ENCODE data around the gene RGL2.
A peak's percentile ranks its signal among the peaks of the same experiment; 100 is the strongest.

RGL2 gene

DNA sequence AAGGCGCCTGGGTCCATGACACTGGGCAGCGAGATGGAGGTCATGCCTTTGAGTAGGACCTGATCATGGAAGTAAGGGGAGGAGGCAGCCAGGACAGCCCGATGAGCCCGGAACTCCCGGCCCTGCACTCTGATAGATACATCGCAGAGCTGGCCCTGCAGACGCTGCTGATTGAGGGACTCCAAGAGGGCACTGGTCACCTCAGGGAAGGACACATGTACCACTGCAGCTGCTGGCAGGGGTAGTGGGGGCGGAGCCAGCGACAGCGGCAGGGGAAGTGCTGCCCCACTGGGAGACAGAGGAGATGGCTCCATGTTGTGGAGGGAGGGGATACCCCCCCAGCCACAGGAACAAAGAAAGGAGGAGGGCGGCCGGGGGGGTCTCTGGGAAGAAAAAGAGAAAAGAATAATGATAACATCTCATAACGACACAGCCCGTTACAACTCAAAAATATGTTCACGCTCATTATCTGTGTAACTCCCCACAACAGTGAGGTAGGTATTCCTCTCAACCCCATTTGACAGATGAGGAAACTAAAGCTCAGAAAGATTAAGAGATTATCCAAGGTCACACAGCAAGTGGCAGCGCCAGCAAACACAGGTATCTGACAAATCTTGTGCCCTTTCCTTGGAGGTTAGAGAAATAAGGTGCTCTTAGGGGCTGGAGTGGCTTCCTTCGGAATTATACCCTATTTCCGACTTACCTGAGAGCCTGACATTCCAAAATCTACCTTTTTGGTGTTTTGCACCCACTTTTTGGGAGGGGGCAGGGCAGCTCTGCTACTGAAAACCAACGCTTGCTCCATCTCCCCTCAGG, 18.1 kb upstream of the RGL2 start:
- no peak for DNase-seq

DNA sequence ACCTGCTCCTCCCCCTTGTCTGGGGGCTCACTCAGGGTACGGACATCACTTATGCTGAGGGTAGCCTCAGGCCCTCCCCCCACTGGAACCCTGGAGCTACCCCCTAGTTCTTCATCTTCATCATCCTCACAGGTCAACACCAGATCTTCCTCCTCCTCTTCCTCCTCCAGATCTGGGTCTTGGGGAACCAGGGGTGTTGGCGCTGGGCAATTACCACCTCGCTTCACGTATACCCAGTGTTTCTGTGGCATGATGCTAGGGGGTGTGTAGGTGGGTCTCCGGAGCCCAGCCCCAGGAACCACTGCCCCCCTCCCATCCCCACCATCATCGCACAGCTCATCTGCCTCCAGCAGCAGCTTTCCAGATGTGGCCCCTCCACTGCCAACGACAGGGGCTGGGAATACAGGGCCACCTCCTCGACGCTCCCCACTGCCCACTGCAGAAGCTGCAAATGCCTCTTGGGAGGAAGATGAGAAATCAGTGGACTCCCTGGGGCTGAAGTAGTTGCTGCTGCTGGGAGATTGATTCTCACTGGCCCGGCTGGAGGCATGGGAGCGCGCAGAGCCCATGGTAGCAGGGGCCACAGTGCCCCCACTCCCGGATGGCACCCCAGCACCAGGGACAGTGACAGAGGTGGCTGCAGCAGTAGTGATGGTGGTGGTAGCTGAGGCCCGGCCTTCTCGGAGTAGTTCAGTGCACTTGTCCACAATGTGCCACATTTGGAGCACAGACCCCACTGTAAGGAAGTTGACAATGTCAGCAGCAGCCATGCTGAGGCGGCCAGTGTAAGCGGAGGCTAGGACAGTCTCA, 17.3 kb upstream of the RGL2 start:
- no peak for DNase-seq

DNA sequence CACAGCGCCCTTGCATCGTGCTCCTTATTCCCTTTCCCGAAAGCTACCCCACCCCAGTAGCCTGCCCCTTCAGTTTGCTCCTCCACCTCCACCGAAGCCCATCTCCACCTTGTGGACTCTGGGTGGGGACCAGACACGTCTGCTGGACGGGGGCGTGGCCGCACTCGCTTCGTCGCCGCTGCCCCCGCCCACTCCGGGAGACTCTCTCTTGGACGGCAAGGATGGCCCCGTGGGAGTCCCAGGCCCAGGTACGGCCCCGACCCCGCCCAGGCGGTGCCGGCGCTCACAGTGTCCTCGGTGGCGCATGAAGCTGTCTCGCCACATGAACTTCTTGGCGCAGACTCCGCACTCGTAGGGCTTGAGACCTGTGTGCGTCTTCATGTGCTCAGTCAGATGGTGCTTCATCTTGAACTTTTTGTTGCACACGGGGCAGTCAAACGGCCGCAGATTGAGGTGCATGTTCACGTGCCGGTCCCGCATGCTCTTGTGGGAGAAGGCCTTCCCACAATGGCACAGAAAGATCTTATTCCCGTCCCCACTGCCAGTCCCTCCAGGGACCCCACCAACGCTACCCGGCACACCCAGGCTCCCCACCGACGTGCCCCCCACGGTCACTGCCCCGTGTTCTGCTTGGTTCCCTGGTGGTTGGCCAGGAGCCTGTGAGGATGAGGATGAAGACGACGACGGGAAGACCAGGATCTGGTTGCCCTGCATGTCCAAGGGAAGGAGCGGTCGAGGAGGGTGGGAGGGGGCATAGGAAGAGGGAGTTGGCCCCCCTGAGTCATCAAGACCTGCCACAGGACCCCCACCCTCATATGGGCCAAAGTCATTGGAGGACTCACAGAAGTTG, 16.4 kb upstream of the RGL2 start:
- DNase-seq: no peak

DNA sequence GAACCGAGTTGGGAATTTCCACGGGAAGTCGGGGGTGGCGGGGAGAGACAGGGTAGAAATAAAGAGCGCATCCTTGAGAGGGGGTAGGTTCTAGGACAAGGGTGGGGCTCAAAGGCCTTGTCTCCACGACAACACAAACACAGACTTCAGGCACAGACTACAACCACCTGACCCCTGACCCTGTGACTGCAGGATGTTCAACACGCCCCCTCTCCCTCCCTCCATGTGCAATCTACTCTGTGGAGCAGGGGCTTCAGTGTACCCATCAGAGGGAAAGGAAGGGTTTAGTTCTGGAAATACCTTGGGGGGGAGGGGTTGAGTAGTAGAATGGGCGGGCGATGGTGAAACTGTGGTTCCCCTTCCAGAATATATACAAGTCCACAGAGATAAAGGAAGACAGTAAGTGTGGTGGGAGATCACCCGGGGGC, 15.8 kb upstream of the RGL2 start:
- peak; percentile 39 for DNase-seq

DNA sequence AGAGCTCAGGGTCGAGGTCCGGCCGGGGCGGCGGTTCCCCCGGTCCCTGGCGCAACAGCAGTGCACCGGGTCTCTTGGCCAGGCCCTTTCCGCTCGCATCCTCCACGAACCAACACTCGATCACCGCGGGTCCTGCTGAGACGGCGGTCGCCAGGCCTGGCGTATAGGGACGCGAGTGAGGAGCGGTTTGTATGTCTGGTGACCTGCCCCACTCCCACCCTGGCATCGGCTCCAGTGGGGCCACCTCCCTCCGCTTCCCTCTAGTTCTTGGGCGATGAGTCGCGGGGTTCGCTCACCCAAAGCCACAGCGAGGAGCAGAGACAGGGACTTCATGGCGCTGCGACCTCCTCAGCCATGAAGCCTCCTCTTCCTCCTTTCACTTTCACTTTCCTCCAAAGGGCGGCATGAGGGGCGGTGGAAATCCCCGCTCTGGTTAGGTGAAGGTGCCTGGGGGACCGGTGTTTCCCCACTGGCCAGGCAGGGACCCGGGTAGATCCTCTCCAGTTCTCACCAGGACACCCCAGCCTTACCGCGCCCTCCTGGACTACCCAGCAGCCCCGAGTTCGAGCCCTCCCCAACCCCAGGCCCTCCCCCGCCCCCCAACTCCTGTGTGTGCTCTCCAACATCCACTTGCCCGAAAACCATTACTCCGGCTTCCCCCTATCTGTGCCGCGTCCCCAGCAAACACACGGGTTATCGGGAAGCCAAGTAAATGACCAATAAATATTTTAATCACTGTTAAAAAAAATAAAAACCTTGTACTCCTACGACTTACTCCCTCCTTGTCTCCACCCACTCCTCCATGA, 15.2 kb upstream of the RGL2 start, which contains the start of gene TAPBP:
Gene TAPBP (minus strand): TSS at position 370 of the 806 bp plus-strand sequence. CDS start 37 bp downstream, at position 333.
- DNase-seq: peak; percentile 39

DNA sequence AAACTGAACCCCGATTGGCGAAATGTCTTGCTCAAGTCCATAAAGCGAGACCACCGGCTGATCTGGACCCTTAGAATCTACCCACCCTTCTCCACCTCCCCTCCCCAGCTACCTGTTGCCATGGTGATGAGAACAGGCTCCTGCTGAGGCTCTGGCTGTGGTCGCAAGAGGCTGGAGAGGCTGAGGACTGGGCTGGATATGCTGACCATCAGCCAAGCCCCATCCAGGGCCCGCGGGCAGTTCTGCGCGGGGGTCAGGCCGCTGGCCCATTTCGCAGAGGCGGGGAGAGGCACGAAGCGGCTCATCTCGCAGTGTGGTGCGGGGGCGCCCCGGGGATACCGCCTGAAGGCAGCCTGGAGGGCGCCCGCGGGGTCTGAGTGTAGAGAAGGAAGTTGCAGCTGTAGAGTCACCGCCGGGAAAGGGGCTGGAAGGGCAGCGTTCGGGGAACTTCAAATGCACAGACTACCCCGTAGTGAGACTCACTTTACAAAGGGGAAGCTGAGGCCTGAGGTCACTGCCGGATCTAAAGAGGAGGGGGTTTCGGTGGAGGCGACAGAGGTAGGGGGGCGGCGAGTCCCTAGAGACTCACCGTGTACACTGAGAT, 14.5 kb upstream of the RGL2 start:
- peak; percentile 47 for DNase-seq

DNA sequence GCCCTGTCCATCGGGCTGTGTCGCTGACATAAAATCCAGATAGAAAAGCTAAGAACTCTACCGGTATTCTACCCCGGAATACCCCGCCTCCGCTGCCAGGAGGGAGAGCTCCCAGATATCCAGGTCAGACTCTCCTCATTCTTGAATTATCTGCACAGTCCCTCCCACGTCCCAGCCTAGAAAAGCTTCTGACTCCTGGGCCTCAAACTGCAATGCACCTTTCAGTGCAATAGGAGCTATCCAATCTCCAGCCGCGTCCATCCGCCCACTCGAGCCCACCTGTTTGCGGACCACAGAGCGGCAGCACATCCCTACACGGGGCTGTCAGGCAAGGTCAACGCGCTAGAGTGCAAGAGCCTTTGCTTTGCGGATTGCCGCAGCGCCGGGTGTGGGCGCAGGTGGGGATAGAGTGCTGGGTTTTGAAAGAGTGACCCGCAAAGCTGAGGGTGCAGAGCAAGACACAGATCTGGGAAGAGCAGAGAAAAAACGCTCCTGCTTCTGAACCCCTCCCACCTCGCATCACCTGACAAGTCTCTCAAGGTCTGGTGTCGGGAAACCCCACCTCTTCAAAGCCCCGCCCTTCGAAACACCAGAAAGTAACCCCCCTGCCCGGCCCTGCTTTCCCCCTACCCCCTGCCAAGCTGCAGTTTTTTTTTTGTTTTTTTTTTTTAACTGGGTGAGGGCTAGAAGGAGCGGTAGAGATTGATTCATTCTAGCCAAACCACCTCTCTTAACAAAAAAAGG, 13.8 kb upstream of the RGL2 start:
- peak; percentile 93 for DNase-seq

DNA sequence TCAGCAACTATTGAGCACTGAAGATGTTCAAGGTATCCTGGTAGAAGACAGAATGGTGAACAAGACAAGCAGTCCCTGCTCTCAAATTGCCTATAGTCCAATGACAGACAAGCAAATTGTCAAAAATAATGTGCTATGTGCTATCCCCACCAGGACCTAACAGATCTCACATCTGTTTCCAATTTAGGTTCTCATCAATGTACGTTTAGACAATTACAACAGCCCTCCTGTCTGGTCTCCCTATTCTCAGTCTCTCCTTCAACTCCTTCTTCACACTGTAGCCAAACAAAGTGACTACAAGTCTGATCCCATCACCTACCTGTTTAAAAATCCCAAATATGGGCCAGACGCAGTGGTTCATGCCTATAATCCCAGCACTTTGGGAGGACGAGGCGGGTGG, 7.6 kb upstream of the RGL2 start:
- no peak for DNase-seq

DNA sequence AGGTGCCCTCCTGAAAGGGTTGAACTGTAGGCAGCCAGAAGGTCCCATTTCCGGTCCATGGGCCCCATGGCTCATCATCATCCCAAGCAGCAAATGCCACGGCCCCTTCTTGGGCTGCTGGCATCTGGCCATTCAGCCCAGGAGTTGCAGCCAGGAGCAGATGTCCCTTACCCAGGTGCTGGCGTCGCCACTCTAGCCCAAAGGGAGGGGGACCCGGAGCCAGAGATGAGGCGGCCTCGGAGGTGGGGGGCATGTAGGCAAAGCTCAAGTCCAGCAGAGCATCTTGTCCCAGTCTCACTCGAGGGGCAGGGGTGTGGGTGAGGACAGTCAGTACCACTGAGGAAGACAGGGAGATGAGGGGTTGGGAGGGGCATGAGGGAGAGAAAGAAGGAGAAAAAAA, 6.3 kb upstream of the RGL2 start:
- DNase-seq: no peak

DNA sequence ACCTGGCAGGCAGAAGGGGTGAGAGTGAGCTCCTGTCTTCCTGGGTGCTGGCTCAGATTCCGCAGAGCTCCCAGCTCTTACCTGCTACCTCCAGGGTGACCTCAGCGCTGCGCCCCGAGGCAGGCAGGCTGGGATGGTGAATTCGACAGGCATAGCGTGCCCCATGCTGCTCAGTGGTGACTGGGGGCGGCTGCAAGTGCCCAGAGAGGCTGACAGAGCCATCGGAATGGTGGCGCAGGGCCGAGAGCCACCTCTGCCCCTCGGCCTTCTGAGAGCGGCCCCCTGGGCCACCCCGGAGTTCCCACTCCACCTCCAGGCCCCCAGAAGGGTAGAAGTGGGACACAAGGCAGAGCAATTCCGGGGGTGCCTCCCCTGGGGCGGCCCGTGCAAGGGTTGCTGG, 5.5 kb upstream of the RGL2 start:
- DNase-seq: no peak

DNA sequence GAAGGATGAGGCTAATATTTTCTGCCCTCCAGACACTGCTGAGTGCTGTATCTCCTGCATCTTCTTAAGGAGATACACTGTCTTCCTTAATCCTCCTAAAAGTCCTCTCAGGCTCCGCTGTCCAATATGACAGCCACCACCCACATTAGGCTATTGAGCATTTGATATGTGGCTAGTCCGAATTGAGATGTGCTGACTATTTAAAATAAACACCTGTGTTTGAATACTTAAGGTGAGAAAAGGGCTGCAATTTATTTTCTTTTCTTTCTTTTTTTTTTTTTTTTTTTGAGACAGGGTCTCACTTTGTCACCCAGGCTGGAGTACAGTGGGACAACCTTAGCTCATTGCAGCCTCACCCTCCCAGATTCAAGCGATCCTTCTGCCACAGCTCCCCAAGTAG, 3.1 kb upstream of the RGL2 start:
- no peak for DNase-seq

DNA sequence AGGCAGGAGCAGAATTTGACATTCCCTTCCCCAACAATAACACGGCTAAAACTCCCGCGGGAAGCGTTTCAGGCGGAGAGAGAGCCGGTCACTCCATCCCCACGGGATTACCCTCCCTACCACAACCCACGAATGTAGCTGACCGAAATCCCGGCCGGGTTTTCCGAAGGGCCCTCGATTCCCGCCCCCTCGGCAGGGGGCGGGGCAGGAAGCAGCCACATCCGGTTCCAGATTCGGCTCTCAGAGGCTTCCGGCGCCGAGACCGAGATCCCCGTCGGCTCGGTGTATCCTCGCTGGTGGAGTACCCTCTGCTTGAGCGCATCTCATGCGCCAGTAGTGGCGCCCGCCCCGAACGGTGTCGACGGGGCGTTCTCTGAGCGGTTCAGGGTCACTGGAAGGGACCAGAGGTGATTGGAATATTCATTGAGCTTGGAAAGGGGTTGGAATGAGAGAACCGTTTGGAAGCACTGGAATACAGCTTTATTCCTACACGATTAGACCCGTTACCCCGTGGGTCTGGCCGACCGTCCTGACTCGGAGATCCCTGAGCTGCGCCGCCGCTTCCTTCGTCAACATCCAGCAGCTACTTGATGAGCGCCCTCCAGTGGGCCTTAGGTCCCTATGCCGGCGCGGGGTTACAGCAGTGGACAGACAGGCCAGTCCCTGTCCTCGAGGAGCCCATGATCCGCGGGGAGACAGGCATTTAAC, 649 bp upstream of the RGL2 start:
- peak; percentile 93 for DNase-seq

DNA sequence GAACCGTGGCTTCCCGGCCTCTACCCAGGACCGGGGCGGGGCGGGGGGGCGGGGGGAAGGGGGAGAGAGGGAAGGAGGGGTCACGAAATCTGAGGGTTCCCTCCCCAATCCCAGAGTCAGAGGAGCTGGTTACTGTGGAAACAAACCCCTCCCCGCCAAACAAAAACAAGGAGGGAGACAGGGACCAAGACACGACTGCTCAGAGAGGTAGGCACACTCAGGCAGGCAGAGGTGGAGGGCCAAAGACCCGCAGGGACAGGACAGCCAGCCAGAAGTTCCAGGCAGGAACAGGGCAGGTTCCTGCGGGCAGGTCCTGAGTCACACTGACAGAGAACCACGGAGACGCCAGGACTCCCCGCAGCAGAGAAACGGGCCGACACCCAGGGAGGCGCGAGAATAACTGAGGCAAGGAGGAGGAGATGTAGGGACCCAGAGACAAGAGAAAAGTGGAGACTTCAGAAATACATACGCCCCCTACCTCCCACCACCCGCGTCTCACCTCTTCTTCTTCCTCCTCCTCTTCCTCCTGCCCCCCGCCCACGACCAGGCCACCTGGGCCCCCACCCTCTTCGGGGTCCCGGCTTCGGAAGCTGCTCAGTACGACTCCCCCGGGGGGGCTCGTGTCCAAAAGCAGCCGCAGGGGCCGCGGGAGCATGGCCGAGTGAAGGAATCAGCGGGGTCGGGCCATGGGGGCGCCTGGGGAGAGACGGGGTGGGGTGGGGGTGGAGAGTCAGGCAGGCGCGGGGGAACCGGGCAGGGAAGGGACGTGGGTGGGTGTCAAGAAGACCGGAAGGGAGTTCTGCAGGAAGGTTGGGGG, 578 bp downstream of the RGL2 start:
- DNase-seq: peak; percentile 36

DNA sequence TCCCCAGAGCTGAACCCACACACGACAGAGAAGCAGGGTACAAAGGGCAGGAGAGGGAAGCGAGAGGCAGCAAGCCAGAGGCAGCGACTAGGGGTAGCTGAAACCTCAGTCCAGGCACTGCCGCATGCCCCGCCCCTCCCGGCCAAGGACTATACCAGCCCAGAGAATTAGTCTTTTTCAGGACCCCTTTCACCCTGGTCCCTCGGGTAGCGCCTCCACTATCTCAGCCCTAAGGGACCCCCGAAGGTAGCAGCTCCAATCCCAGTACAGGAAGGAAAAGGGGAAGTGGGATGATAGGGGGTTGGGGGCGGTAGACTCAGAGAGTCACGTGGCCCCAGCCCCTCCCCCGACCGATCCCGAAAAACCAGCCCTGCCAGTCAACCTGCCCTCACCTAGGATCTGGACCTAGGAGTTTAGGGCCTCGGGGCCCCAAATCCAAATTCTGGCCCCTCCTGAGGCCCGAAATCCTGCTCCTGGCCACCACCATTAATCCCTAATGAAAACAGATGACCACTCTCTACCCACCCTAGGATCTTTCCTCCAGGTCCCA, 1.3 kb downstream of the RGL2 start:
- DNase-seq: no peak

DNA sequence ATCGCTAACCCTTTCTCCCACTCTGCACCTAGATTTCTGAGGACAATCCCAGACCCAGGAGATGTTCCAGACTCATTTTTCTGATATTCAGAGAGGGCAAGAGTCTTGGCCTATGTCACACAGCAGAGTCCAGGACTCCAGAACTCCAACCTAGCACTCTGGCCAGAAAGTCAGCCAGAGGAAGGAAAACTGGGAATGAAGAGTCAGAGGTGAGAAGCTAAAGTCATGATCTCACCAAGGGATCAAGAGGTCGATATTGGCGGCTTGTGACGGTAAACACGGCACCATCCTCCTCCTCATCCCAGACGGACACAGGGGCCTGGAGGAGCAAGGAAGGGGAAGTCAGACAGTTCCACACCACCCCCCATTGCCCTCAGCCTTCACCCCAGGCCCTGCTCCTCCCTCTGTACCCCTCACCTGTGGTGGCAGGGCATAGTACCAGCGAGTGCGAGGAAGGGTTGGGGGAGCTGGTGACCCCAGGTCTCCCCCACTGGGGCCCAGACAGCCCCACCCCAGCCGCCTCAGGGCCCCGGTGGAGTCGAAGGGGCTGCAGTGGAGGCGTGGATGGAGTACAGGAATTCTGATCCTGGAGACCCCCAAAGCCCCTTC, 1.8 kb downstream of the RGL2 start:
- DNase-seq: no peak

DNA sequence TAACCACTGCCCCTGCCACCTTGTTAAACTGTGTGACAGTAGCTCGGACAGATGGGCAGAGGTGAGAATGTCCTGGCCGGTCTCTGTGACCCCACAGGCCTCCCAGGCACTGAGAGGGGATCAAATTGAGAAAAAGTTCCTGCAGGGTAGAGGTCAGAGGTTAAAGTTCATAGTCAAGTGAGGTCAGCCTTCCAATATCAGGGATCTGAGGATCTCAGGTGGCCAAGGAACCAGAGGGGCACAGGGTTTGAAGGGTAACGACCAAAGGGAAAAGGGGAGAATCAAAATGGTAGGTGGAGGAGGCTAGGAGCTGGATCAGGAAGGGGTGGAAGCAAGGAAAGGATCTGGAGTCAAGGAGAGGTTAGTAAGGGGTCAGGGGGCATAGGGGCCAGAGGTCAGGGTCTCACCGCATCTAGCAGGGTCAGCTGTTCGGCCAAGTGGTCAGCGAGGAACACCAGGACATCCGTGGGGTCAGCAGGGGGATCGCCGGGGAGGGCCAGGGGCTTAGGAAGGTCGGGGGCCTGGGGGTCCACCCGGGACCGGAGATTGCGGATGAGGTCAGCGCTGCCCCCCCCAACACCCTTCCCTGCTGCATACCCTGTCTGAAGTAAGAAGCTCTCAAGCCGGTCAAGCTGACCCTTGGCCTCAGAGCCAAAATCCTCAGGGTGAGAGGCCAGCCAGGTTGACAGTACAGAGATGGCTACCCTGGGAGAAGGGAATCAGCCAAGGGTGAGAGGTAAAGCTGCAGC, 2.9 kb downstream of the RGL2 start:
- DNase-seq: no peak

DNA sequence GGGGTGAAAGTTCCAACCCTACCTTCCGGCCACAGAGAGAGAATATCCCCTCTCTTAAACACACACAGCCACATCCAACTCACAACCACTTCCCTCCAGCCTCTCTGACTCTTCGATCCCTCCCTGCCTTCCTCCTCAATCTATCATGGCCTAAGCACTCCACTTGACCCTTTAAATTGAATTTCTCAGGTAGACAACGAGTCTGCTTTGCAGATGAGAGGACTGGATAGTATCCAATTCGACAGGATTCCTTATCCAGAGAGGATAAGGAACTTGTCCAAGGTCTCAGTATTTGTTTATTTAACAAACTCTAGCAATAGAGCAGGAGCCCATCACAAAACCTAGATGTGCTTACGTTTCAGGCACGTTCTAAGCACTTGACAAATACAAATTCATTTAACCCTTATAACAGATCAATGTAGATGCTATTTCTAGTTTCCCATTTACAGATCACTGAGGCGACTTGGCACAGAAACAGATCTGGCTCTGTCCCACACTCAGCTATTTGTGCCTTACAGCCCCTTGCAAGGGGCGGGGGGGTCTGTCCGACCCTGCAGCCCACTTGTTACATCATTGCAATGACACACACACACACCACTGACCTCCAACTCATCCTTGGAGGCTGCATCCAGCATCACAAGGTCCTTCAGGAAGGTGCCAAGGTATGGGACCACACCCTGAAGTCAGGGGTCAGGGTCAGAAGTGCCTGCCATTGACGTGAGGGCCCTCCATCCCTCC, 4.5 kb downstream of the RGL2 start:
- no peak for DNase-seq

Data from NCI-H345 (cell line).